A673 (cell line): ENCODE data around the gene SLC25A11.

Source experiments
- EZH2 ChIP-seq: fragments of 200-600 bp; sonication (generic); IDR thresholded peaks from 2 replicates; pipeline ENCODE4 v1.6.1; 2017; ENCODE audit warnings: borderline replicate concordance, low read depth, mild to moderate bottlenecking, mixed read lengths, antibody characterized with exemption, low read length; ENCODE audit not compliant: poor library complexity, severe bottlenecking
- TF ChIP-seq, protein P1 (sequence below): fragments of 300-800, 200-600 bp; sonication (generic); conservative IDR thresholded peaks from 2 replicates; pipeline ENCODE4 v1.5.1; 2017; ENCODE audit warnings: low read depth, mild to moderate bottlenecking, antibody characterized with exemption, low read length, moderate library complexity, mixed read lengths

DNA sequence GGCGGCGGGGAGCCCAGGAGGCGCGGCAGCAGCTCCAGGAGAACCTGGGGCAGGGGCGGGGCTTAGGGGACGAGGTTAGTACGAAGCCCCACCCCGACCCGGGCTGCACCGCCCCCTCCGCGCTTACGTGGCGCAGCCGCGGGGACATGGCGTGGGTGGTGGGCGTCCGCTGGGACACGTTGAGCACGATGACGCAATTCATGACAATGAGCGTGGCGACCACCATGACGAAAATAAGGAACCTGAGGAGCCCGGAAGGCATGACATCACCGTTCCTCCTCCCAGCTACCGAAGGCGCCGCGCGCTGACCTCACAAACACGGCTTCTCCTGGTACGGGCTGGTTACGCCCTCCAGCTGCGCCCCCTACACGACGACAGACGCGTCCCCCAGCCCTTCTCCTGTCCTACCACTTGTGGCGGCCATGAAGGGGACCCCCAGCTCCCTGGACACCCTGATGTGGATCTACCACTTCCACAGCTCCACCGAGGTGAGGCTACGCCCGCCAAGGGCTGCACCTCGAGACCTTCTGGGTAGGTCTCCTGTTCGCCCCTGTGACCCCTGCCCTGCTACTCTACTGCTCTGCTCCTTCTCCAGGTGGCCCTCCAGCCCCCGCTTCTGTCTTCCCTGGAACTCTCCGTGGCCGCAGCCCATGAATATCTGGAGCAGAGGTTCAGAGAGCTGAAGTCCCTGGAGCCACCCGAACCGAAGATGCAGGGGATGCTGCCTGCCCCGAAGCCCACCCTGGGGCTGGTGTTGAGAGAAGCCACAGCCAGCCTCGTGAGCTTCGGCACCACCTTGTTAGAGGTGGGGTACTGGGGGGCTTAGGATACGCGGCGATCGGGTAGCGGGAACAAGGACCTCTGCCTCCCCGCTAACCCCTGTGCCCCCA lies 40.3 kb downstream of the SLC25A11 start, which contains the start of gene C17orf107:
- no peak for TF ChIP-seq EZH2
- TF ChIP-seq, protein P1, sequence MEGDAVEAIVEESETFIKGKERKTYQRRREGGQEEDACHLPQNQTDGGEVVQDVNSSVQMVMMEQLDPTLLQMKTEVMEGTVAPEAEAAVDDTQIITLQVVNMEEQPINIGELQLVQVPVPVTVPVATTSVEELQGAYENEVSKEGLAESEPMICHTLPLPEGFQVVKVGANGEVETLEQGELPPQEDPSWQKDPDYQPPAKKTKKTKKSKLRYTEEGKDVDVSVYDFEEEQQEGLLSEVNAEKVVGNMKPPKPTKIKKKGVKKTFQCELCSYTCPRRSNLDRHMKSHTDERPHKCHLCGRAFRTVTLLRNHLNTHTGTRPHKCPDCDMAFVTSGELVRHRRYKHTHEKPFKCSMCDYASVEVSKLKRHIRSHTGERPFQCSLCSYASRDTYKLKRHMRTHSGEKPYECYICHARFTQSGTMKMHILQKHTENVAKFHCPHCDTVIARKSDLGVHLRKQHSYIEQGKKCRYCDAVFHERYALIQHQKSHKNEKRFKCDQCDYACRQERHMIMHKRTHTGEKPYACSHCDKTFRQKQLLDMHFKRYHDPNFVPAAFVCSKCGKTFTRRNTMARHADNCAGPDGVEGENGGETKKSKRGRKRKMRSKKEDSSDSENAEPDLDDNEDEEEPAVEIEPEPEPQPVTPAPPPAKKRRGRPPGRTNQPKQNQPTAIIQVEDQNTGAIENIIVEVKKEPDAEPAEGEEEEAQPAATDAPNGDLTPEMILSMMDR = no peak
